ENCODE data around the gene TBX18. TPM values are rescaled to one million over a fixed set of nuclear protein-coding genes. Genes with fewer than 3 reads are reported as not detected.

TBX18 gene
- total and polyA plus RNA-seq, 9 of the 15 experiments (the other 6 are each of a cell fraction or from before 2014, with no cell fraction given): 4.0 to 36.1 (median 20.7) TPM

DNA sequence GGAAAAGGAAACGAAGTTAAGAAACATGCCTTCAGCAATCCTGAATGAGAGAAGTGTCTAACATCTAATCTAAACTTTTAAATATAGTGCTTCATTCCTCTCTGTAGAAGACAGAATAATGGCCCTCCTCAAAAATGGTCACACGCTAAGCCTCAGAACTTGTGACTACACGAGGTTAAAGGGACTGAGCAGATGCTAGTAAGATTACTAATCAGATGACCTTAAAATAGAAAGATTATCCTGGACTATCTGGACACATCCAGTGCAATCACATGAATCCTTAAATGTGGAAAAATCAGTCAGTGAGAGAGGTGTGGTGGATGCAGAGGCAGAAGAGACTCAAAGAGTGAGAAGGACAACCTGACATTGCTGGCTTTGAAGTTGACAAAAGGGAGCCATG lies 126.1 kb downstream of the TBX18 start:
- no peak overlapping the region for H3K27ac ChIP-seq (ENCODE audit: extremely low read depth, low read depth, low read length)
- H3K4me3 ChIP-seq: no peak overlapping the region
- no TSS peak for BruUV-seq (replicated peaks)
- H3K27me3 ChIP-seq (ENCODE audit: control insufficient read depth in 2 of 2, insufficient read depth in 2 of 2, low read length in 2 of 2): no peaks in the 10 kb centered on the region; a peak in 1 of 5 replicates
- no peak overlapping the region for H2AFZ ChIP-seq (ENCODE audit: low read depth, low read length)
- H3K79me2 ChIP-seq (ENCODE audit: control insufficient read depth, insufficient read depth, low read length): no peaks in the 10 kb centered on the region
- in situ Hi-C loops (cut with MboI): no loop called here
- TF ChIP-seq ZNF253 (CRISPR knock-in tag; conservative IDR thresholded peaks at IDR 0.05) (no peak), MYC (IDR thresholded peaks at IDR 0.05; ENCODE audit: low read depth, low read length) (no peak), MYC (CRISPR knock-in tag; IDR thresholded peaks at IDR 0.05; ENCODE audit: borderline replicate concordance, low read depth) (no peak), KDM1A (IDR thresholded peaks at IDR 0.05) (no peak)
- TF ChIP-seq, protein P1, sequence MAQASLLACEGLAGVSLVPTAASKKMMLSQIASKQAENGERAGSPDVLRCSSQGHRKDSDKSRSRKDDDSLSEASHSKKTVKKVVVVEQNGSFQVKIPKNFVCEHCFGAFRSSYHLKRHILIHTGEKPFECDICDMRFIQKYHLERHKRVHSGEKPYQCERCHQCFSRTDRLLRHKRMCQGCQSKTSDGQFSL (CRISPR knock-in tag; IDR thresholded peaks at IDR 0.05): no peak
- TF ChIP-seq, protein P1 (tag; IDR thresholded peaks at IDR 0.05): no peak
- DNase-seq (ENCODE audit: extremely low read depth in 1 of 4, low spot score in 3 of 4) (no peak), ATAC-seq (no peak), FAIRE-seq (no peak)
- no peak overlapping the region for H3K9ac ChIP-seq (ENCODE audit: insufficient read depth in 1 of 2, low read depth in 2 of 2, low read length in 2 of 2)
- POLR2A ChIA-PET: no interaction called here
- WGBS (ENCODE audit: insufficient coverage, low coverage, missing lambda C conversion rate): 2% methylated on average over 3 of the region's 3 CpGs
- CTCF ChIA-PET (ENCODE audit: low intra/inter-chr PET ratio): no interaction called here
- H3K9me3 ChIP-seq (replicated peaks; ENCODE audit: control insufficient read depth, insufficient read depth, low read depth, low read length): no peaks in the 10 kb centered on the region
- H3K4me2 ChIP-seq (ENCODE audit: insufficient read depth, low read length): no peak overlapping the region
- no peaks in the 10 kb centered on the region for H3K4me1 ChIP-seq (replicated peaks in 1 of 2; ENCODE audit: control insufficient read depth in 2 of 2, insufficient read depth in 2 of 2, low read length in 2 of 2)
- H3K9me1 ChIP-seq (ENCODE audit: control insufficient read depth, insufficient read depth, low read length): no peaks in the 10 kb centered on the region
- no peaks in the 10 kb centered on the region for H4K20me1 ChIP-seq (replicated peaks; ENCODE audit: control insufficient read depth, insufficient read depth, low read length)
- intact Hi-C loops (cut with micrococcal nuclease): no loop called here
- H3K36me3 ChIP-seq (ENCODE audit: control insufficient read depth, insufficient read depth, low read length): no peaks in the 10 kb centered on the region

Small RNAs within 50 kb of the gene (small RNA-seq; reads per million reads assigned to genes)
- gene AL590143.1: not detected
